PFSK-1 (cell line): ENCODE measurements around the gene TXNIP.

ENCODE experiments used
- FOXP2 ChIP-seq: optimal IDR thresholded peaks from 2 replicates; pipeline ENCODE3; 2011; ENCODE audit warnings: borderline replicate concordance, control low read depth, inconsistent platforms; ENCODE audit not compliant: insufficient read depth; ENCODE audit errors: extremely low read length, extremely low read depth
- POLR2AphosphoS5 ChIP-seq: IDR thresholded peaks from 2 replicates; pipeline ENCODE4 v1.6.1; 2012; ENCODE audit warnings: low read depth, mild to moderate bottlenecking, control low read depth, low read length, moderate library complexity
- REST ChIP-seq, 2 experiments: IDR thresholded peaks; 2 replicates each; pipeline versions ENCODE4 v1.6.1 to v1.8.0; 2011 to 2012; ENCODE audit warnings: low read depth in 2 of 2, low read length in 2 of 2, control low read depth in 1 of 2, inconsistent platforms in 1 of 2, mild to moderate bottlenecking in 1 of 2, moderate library complexity in 1 of 2; ENCODE audit not compliant: insufficient read depth in 1 of 2
- SIN3A ChIP-seq: IDR thresholded peaks from 2 replicates; pipeline ENCODE4 v1.6.1; 2012; ENCODE audit warnings: mild to moderate bottlenecking, low read length, moderate library complexity, borderline replicate concordance; ENCODE audit not compliant: insufficient read depth
- TAF1 ChIP-seq: IDR thresholded peaks from 2 replicates; pipeline ENCODE4 v1.6.1; 2012; ENCODE audit warnings: low read length, control low read depth, borderline replicate concordance; ENCODE audit not compliant: insufficient read depth

DNA sequence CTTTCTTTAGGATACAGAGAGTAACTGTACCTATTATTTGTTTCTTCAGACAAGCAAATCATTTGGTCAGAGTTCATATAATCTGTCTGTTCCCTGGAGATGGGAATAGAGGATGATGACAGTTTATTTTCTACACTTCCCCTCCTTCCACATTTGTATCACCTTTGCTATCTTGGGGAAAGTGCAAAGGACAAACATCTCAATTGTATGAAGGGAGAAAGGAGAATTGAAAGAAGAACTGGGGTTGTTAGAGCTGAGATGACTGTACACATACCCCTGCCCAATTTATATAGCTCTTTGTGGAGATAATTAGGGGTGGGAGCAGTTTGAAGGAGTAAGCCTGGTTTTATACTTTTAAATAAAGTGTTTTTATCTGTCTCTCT lies 17.9 kb downstream of the TXNIP start:
- no peak for TF ChIP-seq POLR2AphosphoS5
- no peak for TF ChIP-seq REST (IDR thresholded peaks at IDR 0.05; ENCODE audit: insufficient read depth in 1 of 2, low read depth in 2 of 2, low read length in 2 of 2)
- no peak for TF ChIP-seq TAF1
- no peak for TF ChIP-seq FOXP2
- no peak for TF ChIP-seq SIN3A
